GM18507 (cell line): ENCODE measurements around the gene PAPLN.
A peak's percentile ranks its signal among the peaks of the same experiment; 100 is the strongest.

ENCODE experiments used
- DNase-seq: peaks from one replicate; pipeline ENCODE4 v3.0.0; 2011; ENCODE audit warnings: low read depth; ENCODE audit not compliant: insufficient read length; ENCODE audit errors: extremely low spot score
- FAIRE-seq: peaks from 2 replicates; lab custom pipeline; 2011; peaks lifted over from hg19 to GRCh38; lab: Jason Lieb, UNC

Gene PAPLN

GRCh38 chr14:73255005-73255400 lies 17.7 kb downstream of the PAPLN start:
- no peak for DNase-seq
- no peak for FAIRE-seq

- no peak for DNase-seq
- FAIRE-seq, result no peak
These were observed 18.5 kb downstream of the PAPLN start for GRCh38 chr14:73255693-73256225.

- FAIRE-seq (peak; percentile 50), DNase-seq (no peak)
These were observed 20.8 kb downstream of the PAPLN start for GRCh38 chr14:73258076-73258475.

GRCh38 chr14:73258845-73259611 lies 21.7 kb downstream of the PAPLN start:
- no peak for FAIRE-seq
- no peak for DNase-seq

- FAIRE-seq, result no peak
- no peak for DNase-seq
These were observed 22.5 kb downstream of the PAPLN start for GRCh38 chr14:73259837-73260236.

- no peak for FAIRE-seq
These were observed 23.3 kb downstream of the PAPLN start for GRCh38 chr14:73260574-73260973.

GRCh38 chr14:73261075-73261474 lies 23.8 kb downstream of the PAPLN start:
- FAIRE-seq (no peak), DNase-seq (no peak)

More at GRCh38 chr14:73260574-73260973, 23.3 kb downstream of the PAPLN start:
- no peak for DNase-seq

- DNase-seq, result no peak
- no peak for FAIRE-seq
These were observed 24.5 kb downstream of the PAPLN start for GRCh38 chr14:73261520-73262426.

- FAIRE-seq, result no peak
- DNase-seq, result no peak
These were observed 25.3 kb downstream of the PAPLN start for GRCh38 chr14:73262427-73263183.

GRCh38 chr14:73263606-73264005 lies 26.3 kb downstream of the PAPLN start:
- FAIRE-seq, result no peak
- DNase-seq, result no peak

GRCh38 chr14:73264080-73264884 lies 27.0 kb downstream of the PAPLN start:
- no peak for DNase-seq
- no peak for FAIRE-seq

- FAIRE-seq (no peak), DNase-seq (no peak)
These were observed 27.8 kb downstream of the PAPLN start for GRCh38 chr14:73264885-73265720.

- no peak for FAIRE-seq
- DNase-seq, result no peak
These were observed 28.4 kb downstream of the PAPLN start for GRCh38 chr14:73265721-73266046.

GRCh38 chr14:73266317-73266716 lies 29.0 kb downstream of the PAPLN start:
- FAIRE-seq (no peak), DNase-seq (no peak)

GRCh38 chr14:73267474-73267873 lies 30.2 kb downstream of the PAPLN start:
- no peak for DNase-seq

GRCh38 chr14:73269729-73270531 lies 32.6 kb downstream of the PAPLN start:
- FAIRE-seq, result peak; percentile 84
- DNase-seq, result peak; percentile 51

More at GRCh38 chr14:73267474-73267873, 30.2 kb downstream of the PAPLN start:
- FAIRE-seq, result no peak

- DNase-seq, result no peak
These were observed 35.1 kb downstream of the PAPLN start for GRCh38 chr14:73272393-73272792.

More at GRCh38 chr14:73272393-73272792, 35.1 kb downstream of the PAPLN start:
- no peak for FAIRE-seq
